H9 (cell line): ENCODE measurements around the gene GAR1. TPM values are rescaled to one million over a fixed set of nuclear protein-coding genes. Genes with fewer than 3 reads are reported as not detected.

Source experiments
- DNase-seq: peaks from one replicate; pipeline ENCODE4 v3.0.0-alpha.2; 2017
- H2AFZ ChIP-seq: one replicate; pipeline ENCODE4 v1.6.1; 2013; ENCODE audit warnings: mild to moderate bottlenecking, low read length, control low read depth, moderate library complexity
- H2AK5ac ChIP-seq: 2 replicates; pipeline ENCODE4 v1.6.1; 2013; ENCODE audit warnings: low read length, control low read depth, mixed read lengths; ENCODE audit not compliant: insufficient read length
- H2BK120ac ChIP-seq: one replicate; pipeline ENCODE4 v1.6.1; 2013; ENCODE audit warnings: low read depth, mild to moderate bottlenecking, low read length, control low read depth, inconsistent platforms; ENCODE audit not compliant: poor library complexity, severe bottlenecking
- H2BK12ac ChIP-seq: 2 replicates; pipeline ENCODE4 v1.6.1; 2013; ENCODE audit warnings: low read length, control low read depth, mixed read lengths, low read depth; ENCODE audit not compliant: insufficient read length
- H2BK15ac ChIP-seq: 2 replicates; pipeline ENCODE4 v1.6.1; 2013; ENCODE audit warnings: low read depth, low read length, control low read depth
- H2BK20ac ChIP-seq: one replicate; pipeline ENCODE4 v1.6.1; 2013; ENCODE audit warnings: low read depth, mild to moderate bottlenecking, low read length, control low read depth, inconsistent platforms; ENCODE audit not compliant: poor library complexity, severe bottlenecking
- H2BK5ac ChIP-seq: 2 replicates; pipeline ENCODE4 v1.6.1; 2013; ENCODE audit warnings: low read length, control low read depth, mixed read lengths; ENCODE audit not compliant: insufficient read length
- H3K14ac ChIP-seq: 2 replicates; pipeline ENCODE4 v1.6.1; 2013; ENCODE audit warnings: low read length, control low read depth; ENCODE audit not compliant: insufficient read depth
- H3K18ac ChIP-seq: 2 replicates; pipeline ENCODE4 v1.6.1; 2013; ENCODE audit warnings: low read depth, mild to moderate bottlenecking, mixed read lengths, low read length, control low read depth; ENCODE audit not compliant: insufficient read length
- H3K23ac ChIP-seq: 2 replicates; pipeline ENCODE4 v1.6.1; 2013; ENCODE audit warnings: low read length, control low read depth, mixed read lengths, low read depth; ENCODE audit not compliant: insufficient read length
- H3K23me2 ChIP-seq: 2 replicates; pipeline ENCODE4 v1.6.1; 2013; ENCODE audit warnings: low read depth, mild to moderate bottlenecking, mixed read lengths, low read length, control low read depth; ENCODE audit not compliant: insufficient read length, poor library complexity, severe bottlenecking
- H3K27ac ChIP-seq: 2 replicates; pipeline ENCODE4 v1.5.1; 2013; ENCODE audit warnings: low read length, control low read depth, mixed read lengths, low read depth; ENCODE audit not compliant: insufficient read length
- H3K27me3 ChIP-seq: 2 replicates; pipeline ENCODE4 v1.6.1; 2013; ENCODE audit warnings: low read length, control low read depth, inconsistent platforms; ENCODE audit not compliant: insufficient read depth
- H3K4ac ChIP-seq: 2 replicates; pipeline ENCODE4 v1.6.1; 2013; ENCODE audit warnings: low read depth, mild to moderate bottlenecking, control low read depth, inconsistent platforms, low read length, moderate library complexity
- H3K4me1 ChIP-seq: 2 replicates; pipeline ENCODE4 v1.6.1; 2013; ENCODE audit warnings: low read length, control low read depth, inconsistent platforms; ENCODE audit not compliant: insufficient read depth
- H3K4me2 ChIP-seq: 2 replicates; pipeline ENCODE4 v1.6.1; 2013; ENCODE audit warnings: low read length, control low read depth, mixed read lengths; ENCODE audit not compliant: insufficient read length, insufficient read depth
- H3K56ac ChIP-seq: 2 replicates; pipeline ENCODE4 v1.6.1; 2013; ENCODE audit warnings: low read depth, mild to moderate bottlenecking, mixed read lengths, low read length, control low read depth; ENCODE audit not compliant: insufficient read length
- H3K79me1 ChIP-seq: 2 replicates; pipeline ENCODE4 v1.6.1; 2013; ENCODE audit warnings: low read depth, mild to moderate bottlenecking, moderate library complexity, low read length, control low read depth, inconsistent platforms; ENCODE audit not compliant: insufficient read depth, poor library complexity, severe bottlenecking
- H3K79me2 ChIP-seq: 2 replicates; pipeline ENCODE4 v1.6.1; 2013; ENCODE audit warnings: low read length, control low read depth, inconsistent platforms; ENCODE audit not compliant: insufficient read depth
- H3K9ac ChIP-seq: 2 replicates; pipeline ENCODE4 v1.6.1; 2013; ENCODE audit warnings: low read length, control low read depth, mixed read lengths; ENCODE audit not compliant: insufficient read length; ENCODE audit errors: extremely low read depth
- H3K9me3 ChIP-seq: one replicate; pipeline ENCODE4 v1.6.1; 2013; ENCODE audit warnings: low read depth, low read length, inconsistent platforms; ENCODE audit not compliant: control insufficient read depth
- H3T11ph ChIP-seq: one replicate; pipeline ENCODE4 v1.6.1; 2013; ENCODE audit warnings: mild to moderate bottlenecking, low read length, control low read depth, inconsistent platforms
- H4K20me1 ChIP-seq: one replicate; pipeline ENCODE4 v1.6.1; 2013; ENCODE audit not compliant: control insufficient read depth, insufficient read length, insufficient read depth
- H4K5ac ChIP-seq: 2 replicates; pipeline ENCODE4 v1.6.1; 2013; ENCODE audit warnings: low read depth, mild to moderate bottlenecking, mixed read lengths, low read length, control low read depth; ENCODE audit not compliant: insufficient read length
- H4K8ac ChIP-seq: replicated peaks from 2 replicates; pipeline ENCODE4 v1.6.1; 2013; ENCODE audit warnings: low read length, control low read depth, mixed read lengths, low read depth; ENCODE audit not compliant: insufficient read length
- H4K91ac ChIP-seq: 2 replicates; pipeline ENCODE4 v1.6.1; 2013; ENCODE audit warnings: low read depth, mild to moderate bottlenecking, moderate library complexity, mixed read lengths, low read length, control low read depth; ENCODE audit not compliant: insufficient read length
- H3K27ac Mint-ChIP-seq, 3 experiments: 2 replicates in 2 of 3; 3 replicates in 1 of 3; pipeline ENCODE4 v1.8.0; 2020 to 2021; ENCODE audit warnings: mixed read lengths in 3 of 3, mild to moderate bottlenecking in 1 of 3, moderate library complexity in 1 of 3
- H3K27me3 Mint-ChIP-seq: 2 replicates; pipeline ENCODE4 v1.8.0; 2021; ENCODE audit warnings: low read depth, mild to moderate bottlenecking, moderate library complexity, mixed read lengths
- H3K36me3 Mint-ChIP-seq, 3 experiments: 2 replicates in 2 of 3; 3 replicates in 1 of 3; pipeline ENCODE4 v1.8.0; 2020 to 2021; ENCODE audit warnings: low read depth in 3 of 3, mixed read lengths in 3 of 3; ENCODE audit not compliant: insufficient read depth in 1 of 3
- H3K4me1 Mint-ChIP-seq, 2 experiments: 2 replicates each; pipeline ENCODE4 v1.8.0; 2020; ENCODE audit warnings: mixed read lengths in 2 of 2
- H3K4me3 Mint-ChIP-seq, 2 experiments: 2 replicates in 1 of 2; 3 replicates in 1 of 2; pipeline ENCODE4 v1.8.0; 2020 to 2021; ENCODE audit warnings: mild to moderate bottlenecking in 2 of 2, mixed read lengths in 2 of 2, moderate library complexity in 1 of 2
- H3K9me3 Mint-ChIP-seq, 2 experiments: 2 replicates in 1 of 2; 3 replicates in 1 of 2; pipeline ENCODE4 v1.8.0; 2020; ENCODE audit warnings: mild to moderate bottlenecking in 2 of 2, mixed read lengths in 2 of 2, moderate library complexity in 1 of 2
- WGBS: extraction: QIAGEN DNeasy Blood & Tissue Kit; methylation state at CpG from one replicate; pipeline ENCODE4 v1.1.7; 2013; ENCODE audit warnings: missing lambda C conversion rate, low lambda C conversion rate, mixed read lengths; ENCODE audit not compliant: insufficient read length; ENCODE audit errors: extremely low coverage; 5-methylcytosine and 5-hydroxymethylcytosine counted together
- total RNA-seq: library from RNA; stranded (reverse); gene quantifications from 2 replicates; pipeline ENCODE4 v1.2.1, GENCODE V29; 2021
- TF ChIP-seq, protein P1 (sequence below): fragments of 200-600 bp; sonication (generic); conservative IDR thresholded peaks from 3 replicates; pipeline ENCODE4 v1.8.0; 2021; ENCODE audit warnings: antibody characterized with exemption, mild to moderate bottlenecking

Gene GAR1
- total RNA-seq, 1 experiment from 2014 or later = 45.3 TPM

DNA sequence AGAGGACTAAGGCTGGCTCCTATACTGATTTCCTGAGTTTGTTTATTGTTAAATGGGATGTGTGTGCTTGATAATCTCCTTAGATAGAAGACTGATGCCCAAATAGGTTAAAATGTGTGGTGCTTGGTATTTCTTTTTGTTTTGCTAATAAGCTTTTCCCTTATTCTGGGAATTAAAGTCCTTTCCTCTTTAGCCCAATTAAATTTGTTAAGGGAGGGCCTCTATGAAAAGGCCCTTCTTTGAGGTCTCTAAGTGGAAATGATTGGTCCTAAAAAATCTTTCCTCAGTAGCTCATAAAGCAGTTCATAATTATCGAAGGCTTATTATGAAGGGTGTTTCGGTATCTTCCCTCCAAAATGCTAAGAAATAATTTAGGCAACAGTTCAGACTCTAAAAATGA, 12.1 kb downstream of the GAR1 start, which contains the start of gene RRH:
Gene RRH, plus strand, starts transcription at position 301 of the 400 bp plus-strand sequence. Its CDS starts 56 bp downstream, at position 357.
- no peak within 1 kb of the TSS for H4K91ac ChIP-seq
- Mint-ChIP-seq H3K36me3 (peaks cover 6 to 21% (median 19%) of the 10 kb centered on the region in 3 experiments; a peak in 6 of 7 replicates), H3K4me3 (no peak within 1 kb of the TSS), H3K27me3 (no peaks in the 10 kb centered on the region), H3K9me3 (no peaks in the 10 kb centered on the region), H3K27ac (no peak within 1 kb of the TSS), H3K4me1 (no peaks in the 10 kb centered on the region)
- no peaks in the 10 kb centered on the region for H3K4me1 ChIP-seq
- no peak within 1 kb of the TSS for H2BK15ac ChIP-seq
- no peak within 1 kb of the TSS for H3K14ac ChIP-seq
- H2AK5ac ChIP-seq = no peak within 1 kb of the TSS
- H3K27me3 ChIP-seq = no peaks in the 10 kb centered on the region
- no peaks in the 10 kb centered on the region for H3K23me2 ChIP-seq
- no peak within 1 kb of the TSS for H3K9ac ChIP-seq
- H2BK12ac ChIP-seq = no peak within 1 kb of the TSS
- no peak within 1 kb of the TSS for H3K18ac ChIP-seq
- no peak within 1 kb of the TSS for H2BK20ac ChIP-seq
- H4K5ac ChIP-seq = no peak within 1 kb of the TSS
- no peak within 1 kb of the TSS for H3K4me2 ChIP-seq
- no peak within 1 kb of the TSS for H3K27ac ChIP-seq
- H3T11ph ChIP-seq = no peak within 1 kb of the TSS
- no peaks in the 10 kb centered on the region; the same call in 1 of the 2 replicates for H3K79me2 ChIP-seq
- H3K23ac ChIP-seq = no peak within 1 kb of the TSS
- TF ChIP-seq, protein P1, sequence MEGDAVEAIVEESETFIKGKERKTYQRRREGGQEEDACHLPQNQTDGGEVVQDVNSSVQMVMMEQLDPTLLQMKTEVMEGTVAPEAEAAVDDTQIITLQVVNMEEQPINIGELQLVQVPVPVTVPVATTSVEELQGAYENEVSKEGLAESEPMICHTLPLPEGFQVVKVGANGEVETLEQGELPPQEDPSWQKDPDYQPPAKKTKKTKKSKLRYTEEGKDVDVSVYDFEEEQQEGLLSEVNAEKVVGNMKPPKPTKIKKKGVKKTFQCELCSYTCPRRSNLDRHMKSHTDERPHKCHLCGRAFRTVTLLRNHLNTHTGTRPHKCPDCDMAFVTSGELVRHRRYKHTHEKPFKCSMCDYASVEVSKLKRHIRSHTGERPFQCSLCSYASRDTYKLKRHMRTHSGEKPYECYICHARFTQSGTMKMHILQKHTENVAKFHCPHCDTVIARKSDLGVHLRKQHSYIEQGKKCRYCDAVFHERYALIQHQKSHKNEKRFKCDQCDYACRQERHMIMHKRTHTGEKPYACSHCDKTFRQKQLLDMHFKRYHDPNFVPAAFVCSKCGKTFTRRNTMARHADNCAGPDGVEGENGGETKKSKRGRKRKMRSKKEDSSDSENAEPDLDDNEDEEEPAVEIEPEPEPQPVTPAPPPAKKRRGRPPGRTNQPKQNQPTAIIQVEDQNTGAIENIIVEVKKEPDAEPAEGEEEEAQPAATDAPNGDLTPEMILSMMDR = no peak
- no peaks in the 10 kb centered on the region for H4K20me1 ChIP-seq
- no peak within 1 kb of the TSS for H3K4ac ChIP-seq
- DNase-seq = no peak
- H2BK120ac ChIP-seq = no peak within 1 kb of the TSS
- no peak within 1 kb of the TSS for H2BK5ac ChIP-seq
- WGBS = no CpG with 5 or more reads among the region's 2 CpGs
- H2AFZ ChIP-seq = no peak within 1 kb of the TSS
- H3K9me3 ChIP-seq = no peaks in the 10 kb centered on the region
- H4K8ac ChIP-seq = no peak within 1 kb of the TSS
- no peak within 1 kb of the TSS for H3K56ac ChIP-seq
- no peaks in the 10 kb centered on the region for H3K79me1 ChIP-seq
